IMR-90 (cell line): Measurements from ENCODE around the gene ETFB. TPM values are rescaled to one million over a fixed set of nuclear protein-coding genes. Genes with fewer than 3 reads are reported as not detected.

Source experiments
- ATAC-seq: fragments of 200-7000 bp; cut with Tn5 transposase; 2 replicates; pipeline ENCODE4 v1.9.1; 2020; ENCODE audit warnings: low read depth, mild to moderate bottlenecking, moderate library complexity
- BruUV-seq: library from RNA; stranded (reverse); fragments of 400-500 nt; replicated peaks from 2 replicates; lab custom pipeline; 2021; lab: Mats Ljungman, UMichigan
- CTCF ChIA-PET: fragments of 300-600 bp; formaldehyde crosslinking; extraction: SDS; loops from one replicate; lab custom pipeline; 2021; ENCODE audit warnings: antibody characterized with exemption; lab: Yijun Ruan, JAX
- POLR2A ChIA-PET: fragments of 300-600 bp; sonication (Branson Sonifier 250); formaldehyde crosslinking; loops from one replicate; lab custom pipeline; 2022; ENCODE audit warnings: antibody characterized with exemption; ENCODE audit not compliant: unreplicated experiment; lab: Charles Lee
- DNase-seq: peaks from one replicate; pipeline ENCODE4 v3.0.0; 2013
- H2AFZ ChIP-seq: replicated peaks from 2 replicates; pipeline ENCODE3; 2013; ENCODE audit warnings: low read length, mild to moderate bottlenecking; ENCODE audit not compliant: poor library complexity
- H2AK5ac ChIP-seq: 2 replicates; pipeline ENCODE4 v1.6.1; 2013; ENCODE audit warnings: low read depth, low read length, inconsistent platforms
- H2AK9ac ChIP-seq: replicated peaks from 2 replicates; pipeline ENCODE3; 2013; ENCODE audit warnings: mild to moderate bottlenecking, low read depth, low read length, moderate library complexity; ENCODE audit not compliant: poor library complexity
- H2BK120ac ChIP-seq: 2 replicates; pipeline ENCODE4 v1.6.1; 2013; ENCODE audit warnings: low read depth, low read length, inconsistent platforms
- H2BK15ac ChIP-seq: 3 replicates; pipeline ENCODE4 v1.6.1; 2013; ENCODE audit warnings: low read depth, low read length, inconsistent platforms
- H2BK20ac ChIP-seq: 2 replicates; pipeline ENCODE4 v1.6.1; 2013; ENCODE audit warnings: low read depth, mild to moderate bottlenecking, inconsistent platforms, low read length, moderate library complexity
- H2BK5ac ChIP-seq: 2 replicates; pipeline ENCODE4 v1.6.1; 2013; ENCODE audit warnings: mild to moderate bottlenecking, low read depth, low read length, inconsistent platforms; ENCODE audit not compliant: poor library complexity, severe bottlenecking
- H3K14ac ChIP-seq: replicated peaks from 2 replicates; pipeline ENCODE4 v1.6.1; 2013; ENCODE audit warnings: low read depth, low read length, inconsistent platforms
- H3K18ac ChIP-seq: 2 replicates; pipeline ENCODE4 v1.6.1; 2013; ENCODE audit warnings: low read depth, low read length, control low read depth
- H3K23ac ChIP-seq: 2 replicates; pipeline ENCODE4 v1.6.1; 2013; ENCODE audit warnings: low read depth, low read length, inconsistent platforms
- H3K27ac ChIP-seq: 2 replicates; pipeline ENCODE4 v1.5.1; 2013; ENCODE audit warnings: mild to moderate bottlenecking, control low read depth, low read length; ENCODE audit not compliant: insufficient read depth
- H3K27me3 ChIP-seq: 2 replicates; pipeline ENCODE4 v1.6.1; 2013; ENCODE audit warnings: low read length; ENCODE audit not compliant: control insufficient read depth, insufficient read depth
- H3K36me3 ChIP-seq: 2 replicates; pipeline ENCODE4 v1.6.1; 2013; ENCODE audit warnings: low read length, mixed read lengths; ENCODE audit not compliant: control insufficient read depth, insufficient read depth
- H3K4ac ChIP-seq: 2 replicates; pipeline ENCODE4 v1.6.1; 2013; ENCODE audit warnings: low read depth, low read length, inconsistent platforms
- H3K4me1 ChIP-seq: 2 replicates; pipeline ENCODE4 v1.6.1; 2013; ENCODE audit warnings: low read length, mixed read lengths; ENCODE audit not compliant: control insufficient read depth, insufficient read depth
- H3K4me2 ChIP-seq: 2 replicates; pipeline ENCODE4 v1.6.1; 2013; ENCODE audit warnings: low read depth, mild to moderate bottlenecking, control low read depth, low read length, moderate library complexity
- H3K4me3 ChIP-seq: 2 replicates; pipeline ENCODE4 v1.5.1; 2013; ENCODE audit warnings: low read depth, mild to moderate bottlenecking, control low read depth, low read length, moderate library complexity; ENCODE audit not compliant: insufficient read depth
- H3K56ac ChIP-seq: 2 replicates; pipeline ENCODE4 v1.6.1; 2013; ENCODE audit warnings: low read length, inconsistent platforms; ENCODE audit not compliant: insufficient read depth; ENCODE audit errors: extremely low read depth
- H3K79me1 ChIP-seq, 2 experiments: 2 replicates each; pipeline ENCODE4 v1.6.1; 2013; ENCODE audit warnings: low read length in 2 of 2, inconsistent platforms in 1 of 2, low read depth in 1 of 2
- H3K9ac ChIP-seq: 2 replicates; pipeline ENCODE4 v1.6.1; 2013; ENCODE audit warnings: low read depth, low read length, control low read depth
- H3K9me1 ChIP-seq: 2 replicates; pipeline ENCODE4 v1.6.1; 2013; ENCODE audit warnings: low read length, inconsistent platforms; ENCODE audit not compliant: insufficient read depth
- H3K9me3 ChIP-seq: 2 replicates; pipeline ENCODE4 v1.6.1; 2013; ENCODE audit warnings: low read length; ENCODE audit not compliant: control insufficient read depth, insufficient read depth
- H4K20me1 ChIP-seq: 2 replicates; pipeline ENCODE4 v1.6.1; 2013; ENCODE audit warnings: low read length, inconsistent platforms; ENCODE audit not compliant: insufficient read depth
- H4K5ac ChIP-seq: 2 replicates; pipeline ENCODE4 v1.6.1; 2013; ENCODE audit warnings: mild to moderate bottlenecking, low read depth, low read length, control low read depth
- H4K8ac ChIP-seq, 2 experiments: 2 replicates each; pipeline ENCODE4 v1.6.1; 2013; ENCODE audit warnings: low read depth in 2 of 2, low read length in 2 of 2, control low read depth in 1 of 2, inconsistent platforms in 1 of 2
- H4K91ac ChIP-seq: 2 replicates; pipeline ENCODE4 v1.6.1; 2013; ENCODE audit warnings: low read depth, low read length, inconsistent platforms; ENCODE audit not compliant: insufficient read depth
- CEBPB ChIP-seq: IDR thresholded peaks from 2 replicates; pipeline ENCODE4 v1.6.1; 2012; ENCODE audit warnings: low read depth, low read length, improper control_type of control experiment
- MAZ ChIP-seq: IDR thresholded peaks from 2 replicates; pipeline ENCODE4 v1.6.1; 2012; ENCODE audit warnings: low read depth, mild to moderate bottlenecking, low read length, improper control_type of control experiment, moderate library complexity, borderline replicate concordance
- WGBS, 2 experiments: methylation state at CpG; one replicate each; pipeline versions ENCODE4 v1.1.5 to v1.1.7; 2013; ENCODE audit warnings: missing lambda C conversion rate in 2 of 2; ENCODE audit not compliant: insufficient read length in 1 of 2; ENCODE audit errors: extremely low coverage in 2 of 2; 5-methylcytosine and 5-hydroxymethylcytosine counted together
- dilution Hi-C: fragments of 300-500 bp; cut with HindIII; formaldehyde crosslinking; loops from one replicate; pipeline ENCODE4 v1.14.3; 2018; ENCODE audit warnings: low sequenced_read_pairs; ENCODE audit not compliant: unreplicated experiment
- in situ Hi-C: fragments of 300-500 bp; cut with MboI; formaldehyde crosslinking; loops from 3 replicates; pipeline ENCODE4 v1.14.3; 2019; ENCODE audit warnings: low sequenced_read_pairs, inconsistent platforms, mixed read lengths
- intact Hi-C: fragments of 100-400 bp; cut with micrococcal nuclease; formaldehyde crosslinking; loops from 2 replicates; pipeline ENCODE4 v1.10.0; 2022
- polyA plus RNA-seq, 3 experiments: library from polyadenylated mRNA; depleted of rRNA; stranded (reverse); fragments of >200 nt; gene quantifications; 2 replicates each; pipeline ENCODE4 v1.2.3, GENCODE V29; 2012; ENCODE audit warnings: low replicate concordance in 1 of 3
- total RNA-seq: library from RNA; depleted of rRNA; stranded (reverse); fragments of >200 nt; gene quantifications from 2 replicates; pipeline ENCODE4 v1.2.3, GENCODE V29; 2012

ETFB gene
- total and polyA plus RNA-seq, 2 of the 4 experiments (the other 2 are of a cell fraction) = 141 to 166 TPM

GRCh38 chr19:51359294-51359693, 6.9 kb downstream of the ETFB start:
- TF ChIP-seq CEBPB (no peak), MAZ (0 out of 2 replicates have a peak, but pooled peaks have one; percentile 33)
- CTCF ChIA-PET = interaction anchor here (1.0 to 1.5 kb wide), 3 partner anchors 9 to 39 kb away, joined by 4 to 5 read pairs (median 4); no protein-coding TSS in a partner anchor
- Histone ChIP-seq H3K56ac (no peak overlapping the region), H3K79me1 (peaks cover 8 to 24% of the 10 kb centered on the region in 2 experiments; a peak in 3 of 4 replicates), H3K27ac (peak overlapping the region; percentile 43), H2AK5ac (no peak overlapping the region), H3K9me1 (peaks cover 3% of the 10 kb centered on the region; the same call in 1 of the 2 replicates), H4K20me1 (peaks cover 3% of the 10 kb centered on the region), H4K8ac (peak overlapping the region in 1 of 2 experiments; percentile 48; a peak in 1 of 4 replicates), H3K14ac (no peak overlapping the region), H2AFZ (no peak overlapping the region), H2BK5ac (peak overlapping the region; percentile 77), H3K9me3 (no peaks in the 10 kb centered on the region), H2AK9ac (peak overlapping the region; percentile 29), H3K9ac (no peak overlapping the region), H3K4me3 (no peak overlapping the region), H3K4me1 (peaks cover 13% of the 10 kb centered on the region), H4K91ac (no peak overlapping the region), H3K36me3 (no peaks in the 10 kb centered on the region), H3K23ac (no peak overlapping the region), H3K4ac (no peak overlapping the region; the same call in 1 of the 2 replicates), H3K27me3 (no peaks in the 10 kb centered on the region), H4K5ac (no peak overlapping the region), H3K4me2 (peak overlapping the region; percentile 3; the same call in 1 of the 2 replicates), H3K18ac (0 out of 2 replicates have a peak overlapping the region, but pooled peaks have one; percentile 31), H2BK120ac (no peak overlapping the region), H2BK15ac (no peak overlapping the region), H2BK20ac (no peak overlapping the region; the same call in 1 of the 2 replicates)
- in situ Hi-C loops (no loop called here), dilution Hi-C loops (no loop called here), intact Hi-C loops (no loop called here)
- no CpG with 5 or more reads among the region's 4 CpGs for WGBS, 2 experiments
- ATAC-seq = peak; percentile 83
- BruUV-seq = no TSS peak
- POLR2A ChIA-PET = no interaction called here
- DNase-seq = peak; percentile 95
